Testis (tissue), 3 donors: Measurements from ENCODE around the gene EMP1. TPM values are rescaled to one million over a fixed set of nuclear protein-coding genes. Genes with fewer than 3 reads are reported as not detected.
A peak's percentile ranks its signal among the peaks of the same experiment; 100 is the strongest.

ENCODE experiments used
- DNase-seq: peaks from one replicate; pipeline ENCODE4 v3.0.0-alpha.2; 2019
- H3K27ac ChIP-seq, 2 donors: fragments of 200-600 bp; sonication (generic); one replicate each; pipeline ENCODE4 v1.5.1; 2019
- H3K27me3 ChIP-seq: fragments of 200-600 bp; sonication (generic); one replicate; pipeline ENCODE4 v1.5.1; 2019
- H3K36me3 ChIP-seq: fragments of 200-600 bp; sonication (generic); one replicate; pipeline ENCODE4 v1.5.1; 2017; ENCODE audit warnings: low read depth; ENCODE audit errors: missing control alignments
- H3K4me1 ChIP-seq: fragments of 200-600 bp; sonication (generic); one replicate; pipeline ENCODE4 v1.5.1; 2019
- H3K4me3 ChIP-seq, 2 donors: fragments of 200-600 bp; sonication (generic); one replicate each; pipeline ENCODE4 v1.5.1; 2017 to 2019
- H3K9me3 ChIP-seq: fragments of 200-600 bp; sonication (generic); one replicate; pipeline ENCODE4 v1.5.1; 2017
- CTCF ChIP-seq, 3 experiments: fragments of 450-650 bp in 2 of 3; fragments of 200-600 bp in 1 of 3; sonication (generic) in 1 of 3; IDR thresholded peaks; one replicate each; pipeline ENCODE4 v1.5.1; 2016 to 2019; ENCODE audit warnings: antibody characterized with exemption in 3 of 3, mild to moderate bottlenecking in 2 of 3, moderate library complexity in 1 of 3
- POLR2A ChIP-seq: fragments of 450-650 bp; IDR thresholded peaks from one replicate; pipeline ENCODE4 v1.6.1; 2017; ENCODE audit warnings: antibody characterized with exemption, mild to moderate bottlenecking, moderate library complexity
- WGBS, 2 donors: methylation state at CpG; one replicate each; pipeline ENCODE4 v1.1.5; 2018; 5-methylcytosine and 5-hydroxymethylcytosine counted together
- intact Hi-C: fragments of 100-400 bp; cut with DNase I; formaldehyde crosslinking; loops from one replicate; pipeline ENCODE4 v1.15.1; 2023; ENCODE audit warnings: low total_unique reads
- polyA plus RNA-seq: library from polyadenylated mRNA; stranded (reverse); fragments of 350-450 nt; fragmentation: Illumina TruSeq; extraction: RNeasy Lipid Tissue Mini Kit (QIAGEN cat#74804); gene quantifications from one replicate; pipeline ENCODE4 v1.2.3, GENCODE V29; 2014; ENCODE audit warnings: low read depth, low replicate concordance; ENCODE audit not compliant: insufficient read depth
- total RNA-seq, 2 donors: library from RNA; depleted of rRNA; stranded (reverse); fragments of >200 nt; gene quantifications; one replicate each; pipeline ENCODE4 v1.2.3, GENCODE V29; 2016

Gene EMP1
- total and polyA plus RNA-seq, 3 donors from 2014 or later = 14.1 to 59.4 (median 29.2) TPM

GRCh38 chr12:13252616-13253015 is 56.1 kb downstream of the EMP1 start:
- no peak for DNase-seq
- 87 to 91% methylated on average over 3 of the region's 3 CpGs for WGBS, 2 donors
- Histone ChIP-seq H3K27ac (no peak overlapping the region), H3K27me3 (no peaks in the 10 kb centered on the region), H3K36me3 (no peaks in the 10 kb centered on the region), H3K4me1 (no peaks in the 10 kb centered on the region), H3K4me3 (no peak overlapping the region), H3K9me3 (no peaks in the 10 kb centered on the region)
- no peak for TF ChIP-seq CTCF (IDR thresholded peaks at IDR 0.05)
- TF ChIP-seq POLR2A = no peak
- intact Hi-C loops = no loop called here

GRCh38 chr12:13253966-13254760 is 57.6 kb downstream of the EMP1 start:
- Histone ChIP-seq H3K9me3 (no peaks in the 10 kb centered on the region), H3K36me3 (no peaks in the 10 kb centered on the region), H3K4me1 (no peaks in the 10 kb centered on the region), H3K27me3 (no peaks in the 10 kb centered on the region), H3K4me3 (no peak overlapping the region), H3K27ac (no peak overlapping the region)
- intact Hi-C loops = no loop called here
- 80 to 90% methylated on average over 7 of the region's 7 CpGs for WGBS, 2 donors
- DNase-seq = no peak
- TF ChIP-seq POLR2A (no peak), CTCF (IDR thresholded peaks at IDR 0.05) (no peak)

- intact Hi-C loops = no loop called here
- Histone ChIP-seq H3K4me3 (peak overlapping the region; percentile 6 to 17), H3K9me3 (no peaks in the 10 kb centered on the region), H3K36me3 (no peaks in the 10 kb centered on the region), H3K27ac (no peak overlapping the region), H3K27me3 (no peaks in the 10 kb centered on the region), H3K4me1 (no peaks in the 10 kb centered on the region)
- peak; percentile 91 to 98 (median 91) for TF ChIP-seq CTCF (IDR thresholded peaks at IDR 0.05)
- no peak for TF ChIP-seq POLR2A
- peak; percentile 95 for DNase-seq
- 12 to 16% methylated on average over 18 of the region's 18 CpGs for WGBS, 2 donors
Observed at GRCh38 chr12:13255792-13256691, 59.5 kb downstream of the EMP1 start.

- TF ChIP-seq POLR2A = no peak
- TF ChIP-seq CTCF (IDR thresholded peaks at IDR 0.05) = no peak
Observed at GRCh38 chr12:13256692-13257045, 60.1 kb downstream of the EMP1 start.

More at GRCh38 chr12:13256692-13257045, 60.1 kb downstream of the EMP1 start:
- Histone ChIP-seq H3K27ac (no peak overlapping the region), H3K36me3 (no peaks in the 10 kb centered on the region), H3K4me3 (no peak overlapping the region), H3K4me1 (no peaks in the 10 kb centered on the region), H3K9me3 (no peaks in the 10 kb centered on the region), H3K27me3 (no peaks in the 10 kb centered on the region)
- DNase-seq = no peak
- 74 to 77% methylated on average over 4 of the region's 4 CpGs for WGBS, 2 donors
- intact Hi-C loops = no loop called here
